Activated CD4-positive, alpha-beta T cell treated with anti-CD3 and anti-CD28 coated beads for 24 hours (primary cell): Measurements from ENCODE around the gene SIK3.

ENCODE experiments used
- DNase-seq, 2 donors: peaks; one replicate each; pipeline ENCODE4 v3.0.0-alpha.2; 2020; ENCODE audit warnings: low read depth in 2 of 2

Gene SIK3

GRCh38 chr11:116797816-116798215 lies 300.4 kb downstream of the SIK3 start:
- no peak for DNase-seq

- no peak for DNase-seq
These were observed 301.7 kb downstream of the SIK3 start for GRCh38 chr11:116796548-116796947.

GRCh38 chr11:116794851-116795250 lies 303.4 kb downstream of the SIK3 start:
- no peak for DNase-seq

GRCh38 chr11:116793772-116794097 lies 304.5 kb downstream of the SIK3 start:
- no peak for DNase-seq
